Aorta (tissue), 5 donors: Measurements from ENCODE around the gene TBCD. TPM values are rescaled to one million over a fixed set of nuclear protein-coding genes. Genes with fewer than 3 reads are reported as not detected.

ENCODE experiments used
- ATAC-seq: fragments of 200-7000 bp; cut with Tn5 transposase; one replicate; pipeline ENCODE4 v1.9.1; 2022; ENCODE audit warnings: moderate library complexity; ENCODE audit not compliant: low FRiP score
- DNase-seq, 2 donors: peaks; one replicate each; pipeline ENCODE4 v3.0.0-alpha.2; 2020
- H3K27ac ChIP-seq, 2 donors: one replicate each; pipeline ENCODE4 v1.5.1; 2013; ENCODE audit warnings: low read length in 2 of 2, mild to moderate bottlenecking in 2 of 2, moderate library complexity in 2 of 2, control low read depth in 1 of 2, inconsistent platforms in 1 of 2, low read depth in 1 of 2
- H3K27me3 ChIP-seq, 2 donors: one replicate each; pipeline ENCODE4 v1.6.1; 2013; ENCODE audit warnings: control low read depth in 1 of 2, low read length in 1 of 2, mild to moderate bottlenecking in 1 of 2, moderate library complexity in 1 of 2; ENCODE audit not compliant: insufficient read depth in 2 of 2, control insufficient read depth in 1 of 2
- H3K36me3 ChIP-seq, 2 donors: one replicate each; pipeline ENCODE4 v1.6.1; 2013; ENCODE audit warnings: control low read depth in 1 of 2, low read length in 1 of 2, mild to moderate bottlenecking in 1 of 2; ENCODE audit not compliant: insufficient read depth in 2 of 2, control insufficient read depth in 1 of 2
- H3K4me1 ChIP-seq, 2 donors: one replicate each; pipeline ENCODE4 v1.6.1; 2013; ENCODE audit warnings: low read length in 2 of 2, control low read depth in 1 of 2, mild to moderate bottlenecking in 1 of 2, moderate library complexity in 1 of 2; ENCODE audit not compliant: insufficient read depth in 2 of 2, control insufficient read depth in 1 of 2
- H3K4me3 ChIP-seq, 2 donors: one replicate each; pipeline ENCODE4 v1.5.1; 2013; ENCODE audit warnings: low read length in 2 of 2, control low read depth in 1 of 2, mild to moderate bottlenecking in 1 of 2
- H3K9me3 ChIP-seq: one replicate; pipeline ENCODE4 v1.6.1; 2013; ENCODE audit warnings: mild to moderate bottlenecking, low read length; ENCODE audit not compliant: control insufficient read depth
- WGBS, 2 donors: extraction: QIAGEN DNeasy Blood & Tissue Kit; methylation state at CpG; one replicate each; pipeline ENCODE4 v1.1.7; 2013; 5-methylcytosine and 5-hydroxymethylcytosine counted together
- intact Hi-C, 2 donors: fragments of 100-400 bp; cut with DNase I; formaldehyde crosslinking; loops; one replicate each; pipeline versions ENCODE4 v1.14.2 to v1.15.0; 2022
- polyA plus RNA-seq, 2 donors: library from polyadenylated mRNA; stranded (reverse); fragments of 200-250 nt; gene quantifications; one replicate each; pipeline ENCODE4 v1.2.3, GENCODE V29; 2013
- total RNA-seq, 2 donors: library from RNA; stranded (reverse); fragmentation: NEBNext Ultra II Directional; extraction: Animal tissue kit (Norgen Biotek cat#: 25700); gene quantifications; one replicate each; pipeline ENCODE4 v1.2.1, GENCODE V29; 2021
- donor health status: healthy with polysubstance abuse.
- donor health status: Bipolar disorder and iron deficiency.
- donor health status: DM: no; HTN: no; CAD: no.
- donor health status: DM: no; HTN: no; CAD: no.
- donor health status: DM: yes; HTN: yes; CAD: no.

TBCD gene
- total and polyA plus RNA-seq, 4 donors, result 20.0 to 182 (median 111) TPM

DNA sequence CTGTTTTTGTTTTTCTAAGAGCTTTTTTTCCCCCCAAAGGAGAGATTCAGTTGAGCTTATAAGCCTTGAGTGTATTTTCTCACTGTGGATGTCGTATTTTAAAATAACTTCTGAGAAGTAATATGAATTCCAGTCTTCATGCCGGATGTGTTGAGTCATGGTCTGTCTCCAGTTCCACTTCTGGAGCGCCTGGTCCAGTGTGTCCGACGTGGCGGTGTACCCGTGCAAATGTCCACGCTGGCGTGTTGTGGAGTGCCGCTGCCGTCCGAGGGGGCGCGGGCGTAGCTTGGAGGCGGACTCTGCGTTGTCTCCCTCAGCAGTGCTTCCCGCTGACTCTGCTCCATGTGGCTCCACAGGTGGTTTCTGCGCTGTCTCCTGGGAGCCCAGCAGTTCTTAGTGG lies 148.9 kb downstream of the TBCD start:
- peak; percentile 56 to 84 for DNase-seq

DNA sequence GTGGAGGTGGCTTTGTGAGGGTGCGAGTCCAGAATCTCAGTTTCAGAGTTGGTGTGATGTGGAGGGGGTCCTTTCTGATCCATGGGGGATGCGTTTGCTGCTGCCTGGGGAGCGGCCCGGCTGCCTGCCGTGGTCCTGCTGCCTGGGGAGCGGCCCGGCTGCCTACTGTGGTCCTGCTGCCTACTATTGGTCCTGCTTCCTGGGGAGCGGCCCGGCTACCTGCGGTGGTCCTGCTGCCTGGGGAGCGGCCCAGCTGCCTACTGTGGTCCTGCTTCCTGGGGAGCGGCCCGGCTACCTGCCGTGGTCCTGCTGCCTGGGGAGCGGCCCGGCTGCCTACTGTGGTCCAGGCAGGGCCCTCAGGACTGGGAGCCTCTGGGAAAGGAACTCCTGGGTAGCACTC lies 149.5 kb downstream of the TBCD start:
- 96 to 97% methylated on average over 16 of the region's 16 CpGs for WGBS, 2 donors
- no peaks in the 10 kb centered on the region for H3K27me3 ChIP-seq
- no peak overlapping the region for H3K27ac ChIP-seq
- intact Hi-C loops, result no loop called here
- no peak overlapping the region for H3K4me3 ChIP-seq
- ATAC-seq (no peak), DNase-seq (peak; percentile 14 to 64)
- no peaks in the 10 kb centered on the region for H3K36me3 ChIP-seq
- H3K4me1 ChIP-seq, result no peaks in the 10 kb centered on the region
- no peaks in the 10 kb centered on the region for H3K9me3 ChIP-seq

More for the DNA sequence above, 148.9 kb downstream of the TBCD start:
- no peaks in the 10 kb centered on the region for H3K36me3 ChIP-seq
- 57 to 74% methylated on average over 19 of the region's 19 CpGs for WGBS, 2 donors
- no peaks in the 10 kb centered on the region for H3K4me1 ChIP-seq
- no peaks in the 10 kb centered on the region for H3K9me3 ChIP-seq
- ATAC-seq, result peak; percentile 75
- H3K4me3 ChIP-seq, result no peak overlapping the region
- intact Hi-C loops, result no loop called here
- H3K27ac ChIP-seq, result peak overlapping the region in 1 of 2 donors; percentile 42
- H3K27me3 ChIP-seq, result no peaks in the 10 kb centered on the region

DNA sequence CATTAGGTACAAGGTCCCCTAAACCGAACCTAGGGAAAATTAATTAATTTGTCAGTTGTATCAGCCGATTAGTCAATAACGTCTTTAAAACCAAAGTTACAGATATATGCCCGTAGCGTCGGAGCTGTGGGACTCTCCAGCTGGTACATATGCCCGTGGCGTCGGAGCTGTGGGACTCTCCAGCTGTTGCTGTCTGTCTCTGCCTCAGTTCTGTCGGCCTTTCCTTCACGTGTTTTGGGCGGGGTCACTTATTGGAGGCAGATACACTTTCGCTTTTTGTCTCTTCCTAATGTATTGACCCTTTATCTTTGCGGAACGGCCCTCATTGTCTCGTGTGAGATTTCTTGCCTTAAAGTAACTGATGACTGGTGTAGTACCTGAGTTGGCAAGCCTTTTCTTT lies 150.0 kb downstream of the TBCD start:
- no peak for ATAC-seq
- H3K9me3 ChIP-seq, result no peaks in the 10 kb centered on the region
- intact Hi-C loops, result no loop called here
- 86 to 89% methylated on average over 16 of the region's 16 CpGs for WGBS, 2 donors
- DNase-seq, result peak; percentile 15 to 57
- no peaks in the 10 kb centered on the region for H3K36me3 ChIP-seq
- H3K27ac ChIP-seq, result no peak overlapping the region
- H3K27me3 ChIP-seq, result no peaks in the 10 kb centered on the region
- H3K4me1 ChIP-seq, result no peaks in the 10 kb centered on the region
- no peak overlapping the region for H3K4me3 ChIP-seq

DNA sequence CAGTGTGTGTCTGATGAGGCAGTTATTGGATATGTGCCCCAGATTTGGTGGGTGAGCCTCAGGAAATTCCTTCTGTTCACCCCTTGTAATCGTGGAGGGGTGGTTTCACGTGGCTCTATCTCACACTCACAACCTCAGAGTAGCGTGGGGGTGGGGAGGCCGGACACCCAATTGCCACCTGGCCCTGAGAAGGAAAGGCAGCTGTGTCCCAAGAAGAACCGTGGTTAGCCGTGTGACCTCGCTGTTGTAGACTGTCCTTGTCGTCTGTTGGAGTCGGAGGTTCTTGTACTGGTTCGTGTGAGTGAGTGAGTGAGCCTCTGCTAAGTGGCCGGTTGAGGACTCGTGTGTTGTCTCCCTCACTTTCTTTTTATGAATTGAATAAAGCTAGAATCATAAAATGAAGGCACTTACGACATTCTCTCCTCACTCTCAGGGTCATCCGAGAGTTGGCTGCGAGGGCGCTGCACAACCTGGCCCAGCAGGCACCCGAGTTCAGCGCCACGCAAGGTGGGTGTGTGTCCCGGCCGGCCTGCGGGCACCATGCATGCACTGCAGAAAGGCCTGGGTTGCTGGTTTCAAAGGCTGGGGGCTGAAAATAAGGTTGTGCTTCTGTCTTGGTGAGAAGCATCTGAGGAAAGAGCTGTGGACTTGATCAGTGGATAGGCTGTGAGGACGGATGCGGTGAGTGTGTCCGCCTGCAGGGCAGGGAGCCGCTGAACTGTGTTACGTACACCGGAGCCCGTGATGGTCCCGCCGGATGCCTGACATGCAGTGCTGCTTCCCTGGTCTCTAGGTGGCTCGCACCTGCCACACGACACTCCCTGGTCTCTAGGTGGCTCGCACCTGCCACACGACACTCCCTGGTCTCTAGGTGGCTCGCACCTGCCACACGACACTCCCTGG lies 151.4 kb downstream of the TBCD start:
- Histone ChIP-seq H3K36me3 (no peaks in the 10 kb centered on the region), H3K4me3 (no peak overlapping the region), H3K27ac (no peak overlapping the region), H3K27me3 (no peaks in the 10 kb centered on the region), H3K9me3 (no peaks in the 10 kb centered on the region), H3K4me1 (no peaks in the 10 kb centered on the region)
- ATAC-seq (no peak), DNase-seq (peak in 1 of 2 donors; percentile 36)
- 90 to 92% methylated on average over 34 to 35 of the region's 37 CpGs for WGBS, 2 donors
- intact Hi-C loops, result no loop called here

DNA sequence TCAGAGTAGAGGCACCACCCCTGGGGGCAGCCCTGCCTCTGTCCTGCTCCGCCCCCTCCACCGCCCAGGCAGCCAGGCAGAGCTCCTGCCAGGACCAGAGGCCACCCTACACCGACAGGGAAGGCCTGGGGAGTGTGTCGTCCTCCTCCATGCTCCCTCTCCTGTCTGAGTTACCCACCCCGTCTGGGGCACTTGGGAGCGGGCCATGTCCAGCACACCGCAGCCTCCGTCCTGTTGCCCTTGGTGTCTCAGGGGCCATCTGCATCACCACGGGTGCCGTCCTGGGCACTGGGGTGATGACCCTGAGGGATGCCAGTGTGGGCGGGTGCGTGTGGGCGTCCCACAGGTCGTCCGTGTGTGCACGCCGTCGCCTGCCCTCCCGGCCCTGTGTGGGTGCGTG lies 153.3 kb downstream of the TBCD start:
- ATAC-seq, result no peak
- no peaks in the 10 kb centered on the region for H3K36me3 ChIP-seq
- no peak overlapping the region for H3K4me3 ChIP-seq
- no peaks in the 10 kb centered on the region for H3K9me3 ChIP-seq
- H3K4me1 ChIP-seq, result no peaks in the 10 kb centered on the region
- H3K27ac ChIP-seq, result no peak overlapping the region
- whole genome bisulfite sequencing, 2 donors, result 89 to 91% methylated on average over 13 to 20 of the region's 20 CpGs
- peak in 1 of 2 donors; percentile 41 for DNase-seq
- no peaks in the 10 kb centered on the region for H3K27me3 ChIP-seq
- intact Hi-C loops, result no loop called here

DNA sequence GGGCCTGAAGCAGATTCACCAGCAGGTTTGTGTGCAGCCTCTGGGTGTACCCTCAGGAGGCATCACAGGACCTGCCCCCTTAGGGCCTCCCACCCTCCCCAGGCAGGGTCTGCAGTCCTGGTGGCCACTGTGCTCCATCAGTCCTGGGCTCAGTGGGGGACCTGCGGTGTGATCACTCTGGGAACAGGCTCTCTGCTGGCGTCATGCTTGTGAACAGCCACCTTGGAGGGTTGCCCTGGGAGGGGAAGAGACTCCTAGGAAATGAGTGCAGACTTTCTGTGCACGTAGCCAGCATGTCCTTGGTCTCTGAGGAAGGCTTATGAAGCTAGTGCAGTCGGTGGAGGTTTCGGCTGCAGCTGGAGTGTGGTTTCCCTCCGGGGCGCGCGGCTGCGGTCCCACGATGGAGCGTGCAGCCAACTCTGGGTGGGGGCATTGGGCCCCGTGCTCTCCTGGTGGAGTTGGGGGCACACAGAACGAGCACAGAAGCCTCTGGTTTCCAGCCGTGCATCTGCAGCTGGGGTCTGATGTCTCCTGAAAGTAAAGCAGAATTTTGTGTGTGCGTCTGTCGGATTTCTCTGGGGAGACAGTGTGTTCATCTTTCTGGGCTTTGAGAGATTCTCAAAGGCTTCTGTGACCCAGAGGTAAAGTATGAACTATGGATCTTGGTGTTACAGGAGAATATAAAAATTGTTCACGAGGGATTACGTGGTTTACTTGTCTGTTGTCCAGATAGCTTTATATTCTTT lies 156.1 kb downstream of the TBCD start:
- WGBS, 2 donors, result 86 to 87% methylated on average over 19 of the region's 19 CpGs
- Histone ChIP-seq H3K9me3 (no peaks in the 10 kb centered on the region), H3K27me3 (no peaks in the 10 kb centered on the region), H3K4me3 (no peak overlapping the region), H3K36me3 (no peaks in the 10 kb centered on the region), H3K4me1 (no peaks in the 10 kb centered on the region), H3K27ac (no peak overlapping the region)
- ATAC-seq, result no peak
- DNase-seq, result peak in 1 of 2 donors; percentile 47
- intact Hi-C loops, result no loop called here

DNA sequence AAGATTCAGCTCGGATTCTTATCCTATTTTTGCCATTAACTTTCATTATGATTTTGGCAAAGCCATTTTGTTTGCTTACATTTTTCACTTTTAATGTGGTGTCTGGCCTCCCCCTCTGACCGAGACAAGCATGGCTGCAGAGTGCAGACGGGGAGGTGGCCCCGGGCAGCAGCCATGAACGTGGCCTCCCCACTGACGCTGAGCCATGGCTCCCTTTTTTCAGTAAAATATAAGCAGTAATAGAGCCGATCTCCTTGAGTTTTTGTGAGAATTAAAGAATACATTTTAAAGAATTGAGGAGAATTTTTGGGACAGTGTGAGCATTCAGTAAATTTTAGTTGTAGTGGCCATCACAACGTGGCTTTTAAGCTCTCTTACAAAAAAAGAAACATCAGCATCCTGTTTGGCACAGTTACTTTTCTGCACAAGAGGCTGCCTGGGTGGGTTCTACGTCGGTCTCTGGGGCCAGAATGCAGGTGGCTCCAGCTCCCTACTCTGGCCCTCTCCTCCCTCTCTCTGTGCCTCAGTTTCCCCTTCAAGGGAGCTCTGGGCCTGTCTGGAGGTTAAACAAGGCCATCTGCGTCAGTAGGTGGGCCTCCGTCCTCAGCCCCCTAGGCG lies 156.8 kb downstream of the TBCD start:
- WGBS, 2 donors, result 73 to 78% methylated on average over 13 of the region's 13 CpGs
- intact Hi-C loops, result no loop called here
- no peaks in the 10 kb centered on the region for H3K27me3 ChIP-seq
- H3K4me1 ChIP-seq, result no peaks in the 10 kb centered on the region
- peak in 1 of 2 donors; percentile 25 for DNase-seq
- H3K36me3 ChIP-seq, result no peaks in the 10 kb centered on the region
- no peak overlapping the region for H3K4me3 ChIP-seq
- H3K27ac ChIP-seq, result no peak overlapping the region
- no peaks in the 10 kb centered on the region for H3K9me3 ChIP-seq
- ATAC-seq, result no peak

DNA sequence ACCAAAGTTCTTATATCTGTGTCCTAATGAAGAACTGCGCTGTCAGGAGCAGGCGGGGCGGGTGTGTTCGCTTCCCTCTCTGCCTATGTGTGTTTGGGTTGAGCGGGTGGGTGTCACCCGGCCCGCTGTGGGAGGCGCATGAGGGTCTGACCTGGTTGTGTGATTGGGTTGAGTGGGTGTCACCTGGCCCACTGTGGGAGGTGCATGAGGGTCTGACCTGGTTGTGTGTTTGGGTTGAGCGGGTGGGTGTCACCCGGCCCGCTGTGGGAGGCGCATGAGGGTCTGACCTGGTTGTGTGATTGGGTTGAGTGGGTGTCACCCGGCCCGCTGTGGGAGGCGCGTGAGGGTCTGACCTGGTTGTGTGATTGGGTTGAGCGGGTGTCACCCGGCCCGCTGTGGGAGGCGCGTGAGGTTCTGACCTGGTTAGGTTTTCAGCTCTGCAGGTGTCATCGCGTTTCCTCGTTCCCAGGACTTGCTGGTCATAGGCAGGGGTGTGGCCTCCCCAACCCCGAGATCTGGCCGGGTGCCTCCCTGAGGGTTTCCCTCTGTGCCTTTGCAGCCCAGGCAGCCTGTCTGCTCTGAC lies 157.5 kb downstream of the TBCD start:
- no peak for ATAC-seq
- intact Hi-C loops, result no loop called here
- Histone ChIP-seq H3K4me3 (no peak overlapping the region), H3K27ac (no peak overlapping the region), H3K36me3 (no peaks in the 10 kb centered on the region), H3K4me1 (no peaks in the 10 kb centered on the region), H3K27me3 (no peaks in the 10 kb centered on the region), H3K9me3 (no peaks in the 10 kb centered on the region)
- DNase-seq, result peak in 1 of 2 donors; percentile 51
- WGBS, 2 donors, result 90 to 91% methylated on average over 26 of the region's 26 CpGs
